Adrenal gland (tissue), 5 donors: ENCODE data around the gene TMEM253.

ENCODE experiments used
- POLR2A ChIP-seq, 2 donors: fragments of 450-650 bp; IDR thresholded peaks; one replicate each; pipeline ENCODE4 v1.6.1; 2017; ENCODE audit warnings: antibody characterized with exemption in 2 of 2, mild to moderate bottlenecking in 2 of 2, moderate library complexity in 1 of 2
- TF ChIP-seq, protein P1 (sequence below), 6 experiments: fragments of 450-650 bp in 4 of 6; fragments of 200-600 bp in 2 of 6; sonication (generic) in 1 of 6; IDR thresholded peaks; 1 replicate in 5 of 6; 2 replicates in 1 of 6; pipeline versions ENCODE4 v1.5.1 to v1.8.0; 2016 to 2021; ENCODE audit warnings: antibody characterized with exemption in 6 of 6, mild to moderate bottlenecking in 2 of 6, moderate library complexity in 1 of 6
- donor health status: DM: no; HTN: no; CAD: no.

DNA sequence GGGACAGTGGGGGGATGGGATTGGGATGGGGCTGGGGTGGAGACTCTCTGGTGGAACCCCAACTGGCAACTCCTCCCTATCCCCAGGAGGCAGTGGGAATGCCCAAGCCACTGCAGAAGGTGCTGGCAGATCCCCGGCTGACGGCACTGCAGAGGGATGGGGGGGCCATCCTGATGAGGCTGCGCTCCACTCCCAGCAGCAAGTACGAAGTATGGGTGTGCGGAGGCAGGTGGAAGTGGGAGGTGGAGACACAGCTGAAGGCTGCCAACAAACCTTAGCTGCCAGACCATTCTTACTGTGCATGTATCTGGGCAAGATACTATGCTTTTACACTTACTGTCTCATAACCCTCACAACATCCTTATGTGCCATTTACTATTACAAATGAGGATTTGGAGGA, 22.6 kb upstream of the TMEM253 start:
- TF ChIP-seq, protein P1, sequence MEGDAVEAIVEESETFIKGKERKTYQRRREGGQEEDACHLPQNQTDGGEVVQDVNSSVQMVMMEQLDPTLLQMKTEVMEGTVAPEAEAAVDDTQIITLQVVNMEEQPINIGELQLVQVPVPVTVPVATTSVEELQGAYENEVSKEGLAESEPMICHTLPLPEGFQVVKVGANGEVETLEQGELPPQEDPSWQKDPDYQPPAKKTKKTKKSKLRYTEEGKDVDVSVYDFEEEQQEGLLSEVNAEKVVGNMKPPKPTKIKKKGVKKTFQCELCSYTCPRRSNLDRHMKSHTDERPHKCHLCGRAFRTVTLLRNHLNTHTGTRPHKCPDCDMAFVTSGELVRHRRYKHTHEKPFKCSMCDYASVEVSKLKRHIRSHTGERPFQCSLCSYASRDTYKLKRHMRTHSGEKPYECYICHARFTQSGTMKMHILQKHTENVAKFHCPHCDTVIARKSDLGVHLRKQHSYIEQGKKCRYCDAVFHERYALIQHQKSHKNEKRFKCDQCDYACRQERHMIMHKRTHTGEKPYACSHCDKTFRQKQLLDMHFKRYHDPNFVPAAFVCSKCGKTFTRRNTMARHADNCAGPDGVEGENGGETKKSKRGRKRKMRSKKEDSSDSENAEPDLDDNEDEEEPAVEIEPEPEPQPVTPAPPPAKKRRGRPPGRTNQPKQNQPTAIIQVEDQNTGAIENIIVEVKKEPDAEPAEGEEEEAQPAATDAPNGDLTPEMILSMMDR (IDR thresholded peaks at IDR 0.05) = no peak
- TF ChIP-seq POLR2A (IDR thresholded peaks at IDR 0.05) = no peak
